ENCODE measurements around the gene DOCK1.
A peak's percentile ranks its signal among the peaks of the same experiment; 100 is the strongest.

DOCK1 gene

DNA sequence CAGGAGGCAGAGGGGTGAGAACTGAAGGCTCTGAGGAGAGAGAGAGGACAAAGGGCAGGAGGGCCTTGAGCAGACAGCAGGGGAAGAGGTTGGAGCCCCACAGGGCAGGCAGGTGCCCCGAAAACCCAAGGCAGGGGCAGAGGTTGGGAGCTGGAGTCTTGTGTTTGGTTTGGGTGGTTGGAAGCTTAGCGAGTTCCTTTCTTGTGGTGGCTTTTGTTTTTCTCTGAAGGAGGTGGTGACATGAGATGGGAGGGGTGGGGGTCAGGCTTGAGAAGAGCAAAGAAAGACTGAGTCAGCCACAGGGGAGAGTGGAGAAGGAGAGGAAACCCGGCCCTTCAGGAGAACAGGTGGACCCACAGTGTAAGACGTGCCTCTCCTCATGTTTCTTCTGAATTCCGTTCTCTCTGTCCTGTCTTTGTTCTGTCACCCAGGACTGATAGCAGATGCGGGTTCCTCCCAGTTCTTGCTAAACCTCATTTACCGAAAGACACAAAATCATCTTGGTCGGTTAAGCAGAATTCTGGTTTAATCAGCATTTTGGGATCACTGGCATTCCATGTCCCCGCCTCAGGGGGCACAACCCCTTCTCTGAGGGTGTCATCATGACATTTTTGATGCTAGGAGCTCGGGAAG is 195.9 kb downstream of the DOCK1 start:
- Histone ChIP-seq H3K4me1 (ENCODE audit: control insufficient read depth, insufficient read depth, low read depth, low read length) (no peaks in the 10 kb centered on the region), H3K27ac (ENCODE audit: low read length, poor library complexity, severe bottlenecking) (no peak overlapping the region), H3K27me3 (ENCODE audit: control insufficient read depth in 1 of 2, insufficient read depth in 1 of 2, low read length in 2 of 2) (no peaks in the 10 kb centered on the region), H3K79me1 (replicated peaks; ENCODE audit: low read length, poor library complexity, severe bottlenecking) (peaks cover 30% of the 10 kb centered on the region), H2BK120ac (ENCODE audit: low read depth, low read length) (no peak overlapping the region), H2BK15ac (ENCODE audit: low read depth, poor library complexity, severe bottlenecking) (no peak overlapping the region), H2AK5ac (ENCODE audit: low read length, severe bottlenecking) (no peak overlapping the region), H3K4me2 (ENCODE audit: low read length, poor library complexity, severe bottlenecking) (no peak overlapping the region), H3K9ac (ENCODE audit: low read length) (no peak overlapping the region), H3K9me3 (ENCODE audit: control insufficient read depth, low read length) (no peaks in the 10 kb centered on the region), H3K4me3 (ENCODE audit: insufficient read depth in 1 of 2, low read depth in 1 of 2, low read length in 2 of 2) (no peak overlapping the region), H3K36me3 (ENCODE audit: control insufficient read depth in 1 of 2, insufficient read depth in 2 of 2, low read depth in 1 of 2, low read length in 2 of 2) (peaks cover 37 to 74% of the 10 kb centered on the region in 2 experiments), H2BK5ac (ENCODE audit: low read depth, low read length, poor library complexity, severe bottlenecking) (no peak overlapping the region), H2AFZ (ENCODE audit: low read depth, low read length) (no peak overlapping the region), H4K91ac (ENCODE audit: low read length) (no peak overlapping the region), H3K23ac (ENCODE audit: low read length in 2 of 2) (no peak overlapping the region), H3K14ac (ENCODE audit: low read length in 2 of 2) (no peak overlapping the region), H3K18ac (ENCODE audit: low read depth in 1 of 2, low read length in 2 of 2) (no peak overlapping the region), H4K8ac (ENCODE audit: low read length) (no peak overlapping the region), H2BK12ac (ENCODE audit: low read length in 2 of 2) (no peak overlapping the region), H3K4ac (ENCODE audit: low read depth in 1 of 2, low read length in 2 of 2) (no peak overlapping the region)
- no peak for DNase-seq
- 95% methylated on average over 10 of the region's 10 CpGs for WGBS

DNA sequence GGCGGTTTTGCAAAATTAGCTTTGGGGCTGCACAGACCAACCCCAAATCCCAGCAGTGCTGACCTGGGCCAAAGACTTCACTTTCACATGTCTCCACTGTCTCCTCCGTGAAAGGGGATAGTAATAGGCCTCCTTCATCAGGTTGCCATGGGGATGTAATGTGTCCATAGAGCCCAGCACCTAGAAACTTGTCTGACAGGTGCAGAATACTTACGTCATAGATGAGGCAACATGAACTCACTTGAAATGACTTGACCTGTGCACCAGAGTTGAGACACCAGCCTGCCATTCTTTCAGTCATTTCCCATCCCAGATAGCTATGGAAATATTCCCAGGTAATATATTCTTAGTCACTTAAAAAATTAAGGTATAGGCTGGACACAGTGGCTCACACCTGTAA is 196.9 kb downstream of the DOCK1 start:
- Histone ChIP-seq H3K4me1 (ENCODE audit: control insufficient read depth, insufficient read depth, low read depth, low read length) (no peaks in the 10 kb centered on the region), H3K9ac (ENCODE audit: low read length) (no peak overlapping the region), H3K9me3 (ENCODE audit: control insufficient read depth, low read length) (no peaks in the 10 kb centered on the region), H2AFZ (ENCODE audit: low read depth, low read length) (no peak overlapping the region), H2BK12ac (ENCODE audit: low read length in 2 of 2) (no peak overlapping the region), H3K14ac (ENCODE audit: low read length in 2 of 2) (no peak overlapping the region), H4K91ac (ENCODE audit: low read length) (no peak overlapping the region), H3K27me3 (ENCODE audit: control insufficient read depth in 1 of 2, insufficient read depth in 1 of 2, low read length in 2 of 2) (no peaks in the 10 kb centered on the region), H2BK120ac (ENCODE audit: low read depth, low read length) (no peak overlapping the region), H3K4me3 (ENCODE audit: insufficient read depth in 1 of 2, low read depth in 1 of 2, low read length in 2 of 2) (no peak overlapping the region), H3K79me1 (replicated peaks; ENCODE audit: low read length, poor library complexity, severe bottlenecking) (peaks cover 31% of the 10 kb centered on the region), H2BK15ac (ENCODE audit: low read depth, poor library complexity, severe bottlenecking) (no peak overlapping the region), H3K27ac (ENCODE audit: low read length, poor library complexity, severe bottlenecking) (no peak overlapping the region), H3K23ac (ENCODE audit: low read length in 2 of 2) (no peak overlapping the region), H3K4me2 (ENCODE audit: low read length, poor library complexity, severe bottlenecking) (no peak overlapping the region), H3K18ac (ENCODE audit: low read depth in 1 of 2, low read length in 2 of 2) (no peak overlapping the region), H2BK5ac (ENCODE audit: low read depth, low read length, poor library complexity, severe bottlenecking) (no peak overlapping the region), H2AK5ac (ENCODE audit: low read length, severe bottlenecking) (no peak overlapping the region), H4K8ac (ENCODE audit: low read length) (no peak overlapping the region), H3K4ac (ENCODE audit: low read depth in 1 of 2, low read length in 2 of 2) (no peak overlapping the region), H3K36me3 (ENCODE audit: control insufficient read depth in 1 of 2, insufficient read depth in 2 of 2, low read depth in 1 of 2, low read length in 2 of 2) (peaks cover 44 to 79% of the 10 kb centered on the region in 2 experiments)
- DNase-seq: no peak
- WGBS: 96% methylated on average over 3 of the region's 3 CpGs

DNA sequence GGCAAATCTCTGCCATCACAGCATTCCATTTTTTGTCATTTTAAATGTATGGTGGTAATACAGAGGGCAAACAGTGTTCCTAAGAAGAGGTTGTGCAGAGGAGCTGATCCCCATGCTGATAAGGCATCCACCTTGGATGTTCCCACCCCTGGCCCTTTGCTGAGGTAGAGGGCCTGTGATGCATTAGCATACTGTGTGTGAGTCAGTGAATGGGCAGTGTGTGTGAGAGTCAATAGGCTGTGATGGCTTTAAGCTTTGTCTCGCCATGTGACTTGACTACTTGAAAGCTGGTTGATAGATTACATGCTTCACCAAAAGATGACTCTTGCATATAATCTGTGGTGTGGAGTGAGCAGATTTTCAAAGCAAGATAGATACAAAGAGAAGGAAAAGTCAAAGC is 209.9 kb downstream of the DOCK1 start:
- no peak overlapping the region for H2AK5ac ChIP-seq (ENCODE audit: low read length, severe bottlenecking)
- peaks cover 36% of the 10 kb centered on the region for H3K79me1 ChIP-seq (replicated peaks; ENCODE audit: low read length, poor library complexity, severe bottlenecking)
- H2BK5ac ChIP-seq (ENCODE audit: low read depth, low read length, poor library complexity, severe bottlenecking): no peak overlapping the region
- no peak overlapping the region for H4K91ac ChIP-seq (ENCODE audit: low read length)
- H3K23ac ChIP-seq (ENCODE audit: low read length in 2 of 2): no peak overlapping the region
- no peak overlapping the region for H3K4me3 ChIP-seq (ENCODE audit: insufficient read depth in 1 of 2, low read depth in 1 of 2, low read length in 2 of 2)
- H4K8ac ChIP-seq (ENCODE audit: low read length): no peak overlapping the region
- no peaks in the 10 kb centered on the region for H3K9me3 ChIP-seq (ENCODE audit: control insufficient read depth, low read length)
- no peak overlapping the region for H3K27ac ChIP-seq (ENCODE audit: low read length, poor library complexity, severe bottlenecking)
- H3K36me3 ChIP-seq (ENCODE audit: control insufficient read depth in 1 of 2, insufficient read depth in 2 of 2, low read depth in 1 of 2, low read length in 2 of 2): peaks cover 22 to 77% of the 10 kb centered on the region in 2 experiments
- WGBS: 88% methylated on average over 1 of the region's 1 CpG
- H3K4me2 ChIP-seq (ENCODE audit: low read length, poor library complexity, severe bottlenecking): no peak overlapping the region
- no peaks in the 10 kb centered on the region for H3K4me1 ChIP-seq (ENCODE audit: control insufficient read depth, insufficient read depth, low read depth, low read length)
- DNase-seq: no peak
- no peak overlapping the region for H2BK15ac ChIP-seq (ENCODE audit: low read depth, poor library complexity, severe bottlenecking)
- H2BK12ac ChIP-seq (ENCODE audit: low read length in 2 of 2): no peak overlapping the region
- H3K18ac ChIP-seq (ENCODE audit: low read depth in 1 of 2, low read length in 2 of 2): no peak overlapping the region
- no peak overlapping the region for H2AFZ ChIP-seq (ENCODE audit: low read depth, low read length)
- H3K4ac ChIP-seq (ENCODE audit: low read depth in 1 of 2, low read length in 2 of 2): no peak overlapping the region
- H3K14ac ChIP-seq (ENCODE audit: low read length in 2 of 2): no peak overlapping the region
- no peaks in the 10 kb centered on the region for H3K27me3 ChIP-seq (ENCODE audit: control insufficient read depth in 1 of 2, insufficient read depth in 1 of 2, low read length in 2 of 2)
- no peak overlapping the region for H3K9ac ChIP-seq (ENCODE audit: low read length)
- H2BK120ac ChIP-seq (ENCODE audit: low read depth, low read length): no peak overlapping the region

DNA sequence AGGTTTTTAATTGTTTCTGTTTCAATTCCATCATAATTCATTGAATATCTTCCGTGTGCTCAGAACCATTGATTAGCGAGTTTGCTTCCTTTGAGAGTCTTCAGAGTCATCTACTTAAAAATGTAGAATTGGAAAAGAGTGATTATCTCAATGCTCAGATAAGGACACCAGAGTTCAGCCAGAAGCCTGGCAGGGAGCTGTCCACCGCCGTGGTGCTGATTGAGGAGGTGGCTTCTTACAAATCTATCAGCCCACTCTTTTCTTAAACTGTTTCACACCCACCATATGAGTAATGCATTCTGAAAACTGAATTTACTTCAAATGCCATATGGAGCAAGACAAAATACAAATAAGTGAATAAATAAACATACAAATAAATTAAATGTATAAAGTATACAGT is 211.9 kb downstream of the DOCK1 start:
- peaks cover 25 to 77% of the 10 kb centered on the region in 2 experiments for H3K36me3 ChIP-seq (ENCODE audit: control insufficient read depth in 1 of 2, insufficient read depth in 2 of 2, low read depth in 1 of 2, low read length in 2 of 2)
- no peaks in the 10 kb centered on the region for H3K9me3 ChIP-seq (ENCODE audit: control insufficient read depth, low read length)
- H3K4me2 ChIP-seq (ENCODE audit: low read length, poor library complexity, severe bottlenecking): no peak overlapping the region
- no peak overlapping the region for H3K4me3 ChIP-seq (ENCODE audit: insufficient read depth in 1 of 2, low read depth in 1 of 2, low read length in 2 of 2)
- no peak overlapping the region for H2BK120ac ChIP-seq (ENCODE audit: low read depth, low read length)
- 30% methylated on average over 3 of the region's 4 CpGs for WGBS
- peaks cover 40% of the 10 kb centered on the region for H3K79me1 ChIP-seq (replicated peaks; ENCODE audit: low read length, poor library complexity, severe bottlenecking)
- no peak overlapping the region for H4K8ac ChIP-seq (ENCODE audit: low read length)
- H2AK5ac ChIP-seq (ENCODE audit: low read length, severe bottlenecking): no peak overlapping the region
- H2BK12ac ChIP-seq (ENCODE audit: low read length in 2 of 2): no peak overlapping the region
- peak; percentile 62 for DNase-seq
- H3K9ac ChIP-seq (ENCODE audit: low read length): no peak overlapping the region
- no peak overlapping the region for H3K18ac ChIP-seq (ENCODE audit: low read depth in 1 of 2, low read length in 2 of 2)
- no peak overlapping the region for H3K4ac ChIP-seq (ENCODE audit: low read depth in 1 of 2, low read length in 2 of 2)
- H4K91ac ChIP-seq (ENCODE audit: low read length): no peak overlapping the region
- no peak overlapping the region for H3K27ac ChIP-seq (ENCODE audit: low read length, poor library complexity, severe bottlenecking)
- H2BK15ac ChIP-seq (ENCODE audit: low read depth, poor library complexity, severe bottlenecking): no peak overlapping the region
- H2AFZ ChIP-seq (ENCODE audit: low read depth, low read length): no peak overlapping the region
- no peak overlapping the region for H2BK5ac ChIP-seq (ENCODE audit: low read depth, low read length, poor library complexity, severe bottlenecking)
- no peak overlapping the region for H3K23ac ChIP-seq (ENCODE audit: low read length in 2 of 2)
- no peaks in the 10 kb centered on the region for H3K4me1 ChIP-seq (ENCODE audit: control insufficient read depth, insufficient read depth, low read depth, low read length)
- H3K14ac ChIP-seq (ENCODE audit: low read length in 2 of 2): no peak overlapping the region
- H3K27me3 ChIP-seq (ENCODE audit: control insufficient read depth in 1 of 2, insufficient read depth in 1 of 2, low read length in 2 of 2): no peaks in the 10 kb centered on the region
